K562 (cell line): ENCODE data around the gene NCBP2. TPM values are rescaled to one million over a fixed set of nuclear protein-coding genes. Genes with fewer than 3 reads are reported as not detected.
A peak's percentile ranks its signal among the peaks of the same experiment; 100 is the strongest.

Source experiments
- ARNT ChIP-seq, 2 experiments: fragments of 450-650 bp; IDR thresholded peaks; 2 replicates each; pipeline ENCODE4 v1.6.1; 2016; ENCODE audit warnings: mild to moderate bottlenecking in 1 of 2
- ATF7 ChIP-seq: fragments of 450-650 bp; IDR thresholded peaks from 2 replicates; pipeline ENCODE4 v1.7.1; 2014; ENCODE audit warnings: mild to moderate bottlenecking, moderate library complexity
- CBX1 ChIP-seq: sonication (generic); IDR thresholded peaks from 2 replicates; pipeline ENCODE4 v1.6.1; 2016; ENCODE audit warnings: antibody characterized with exemption, low read depth, mild to moderate bottlenecking
- JUN ChIP-seq, 2 experiments: sonication (generic) in 1 of 2; formaldehyde crosslinking in 1 of 2; IDR thresholded peaks; 2 replicates each; pipeline versions ENCODE4 v1.6.1 to v1.8.0; 2012 to 2022; ENCODE audit warnings: borderline replicate concordance in 2 of 2, mild to moderate bottlenecking in 2 of 2, improper control_type of control experiment in 1 of 2, low read depth in 1 of 2, low read length in 1 of 2, missing genetic modification reagents in 1 of 2
- KLF1 ChIP-seq: fragments of 450-650 bp; IDR thresholded peaks from 2 replicates; pipeline ENCODE4 v1.6.1; 2016; ENCODE audit warnings: missing genetic modification characterization, missing compliant biosample characterization
- MBD2 ChIP-seq: sonication (generic); IDR thresholded peaks from 2 replicates; pipeline ENCODE4 v1.6.1; 2016; ENCODE audit warnings: low read depth, borderline replicate concordance
- MCM5 ChIP-seq: fragments of 450-650 bp; IDR thresholded peaks from 2 replicates; pipeline ENCODE4 v1.6.1; 2016; ENCODE audit warnings: low read depth
- MYC ChIP-seq, 2 experiments: fragments of 250-450 bp in 1 of 2; sonication (Bioruptor Pico) in 1 of 2; IDR thresholded peaks; 2 replicates each; pipeline versions ENCODE4 v1.5.1 to v1.6.1; 2012 to 2021; ENCODE audit warnings: low read depth in 2 of 2, borderline replicate concordance in 1 of 2, improper control_type of control experiment in 1 of 2, low read length in 1 of 2, mild to moderate bottlenecking in 1 of 2, moderate library complexity in 1 of 2
- NCOR1 ChIP-seq: fragments of 450-650 bp; IDR thresholded peaks from 2 replicates; pipeline ENCODE4 v1.6.1; 2016; ENCODE audit warnings: mild to moderate bottlenecking, moderate library complexity
- PHB ChIP-seq: fragments of 250-450 bp; sonication (Bioruptor Pico); IDR thresholded peaks from 2 replicates; pipeline ENCODE4 v1.5.0; 2021
- ZNF197 ChIP-seq: fragments of 200-800 bp; sonication (Bioruptor generic); IDR thresholded peaks from 2 replicates; pipeline ENCODE4 v1.6.1; 2016; ENCODE audit warnings: low read depth, missing genetic modification characterization, missing compliant biosample characterization
- ZNF384 ChIP-seq: IDR thresholded peaks from 2 replicates; pipeline ENCODE4 v1.6.1; 2012; ENCODE audit warnings: low read depth, low read length, improper control_type of control experiment
- ZNF79 ChIP-seq: fragments of 250-450 bp; sonication (Bioruptor Pico); IDR thresholded peaks from 2 replicates; pipeline ENCODE4 v1.4.0; 2020; ENCODE audit warnings: low read depth, mild to moderate bottlenecking, moderate library complexity
- polyA plus RNA-seq, 8 experiments: library from polyadenylated mRNA; depleted of rRNA in 4 of 8; stranded (reverse) in 5 of 8; unstranded in 3 of 8; fragments of >200 nt; fragmentation: Nextera tagmentation in 2 of 8; fragmentation: Illumina TruSeq in 1 of 8; extraction: Ambion mirVana in 2 of 8; extraction: Trizol in 1 of 8; gene quantifications; 2 replicates each; pipeline versions ENCODE4 v1.2.1 to v1.2.3, GENCODE V29; 2011 to 2014; ENCODE audit warnings: inconsistent platforms in 1 of 8, missing spikeins in 1 of 8
- total RNA-seq, 7 experiments: library from RNA; depleted of rRNA in 6 of 7; stranded (reverse); fragments of >200 nt in 6 of 7; fragmentation: Illumina TruSeq in 2 of 7; extraction: Trizol in 2 of 7; gene quantifications; 2 replicates each; pipeline versions ENCODE4 v1.2.1 to v1.2.3, GENCODE V29; 2011 to 2021; ENCODE audit warnings: low replicate concordance in 1 of 7
- TF ChIP-seq, protein P1 (sequence below): sonication (generic); formaldehyde crosslinking; IDR thresholded peaks from 2 replicates; pipeline ENCODE4 v1.8.0; 2023; ENCODE audit warnings: mild to moderate bottlenecking, missing genetic modification reagents
- TF ChIP-seq, protein P2 (sequence below): sonication (generic); formaldehyde crosslinking; IDR thresholded peaks from 2 replicates; pipeline ENCODE4 v1.8.1; 2023; ENCODE audit warnings: mild to moderate bottlenecking, missing genetic modification reagents
- TF ChIP-seq, protein P3 (sequence below): sonication (generic); formaldehyde crosslinking; IDR thresholded peaks from 2 replicates; pipeline ENCODE4 v1.8.1; 2023; ENCODE audit warnings: mild to moderate bottlenecking, missing genetic modification reagents
- TF ChIP-seq, protein P4 (sequence below): IDR thresholded peaks from 2 replicates; pipeline ENCODE4 v1.6.1; 2011; ENCODE audit warnings: borderline replicate concordance, low read depth, mild to moderate bottlenecking, moderate library complexity, low read length; ENCODE audit not compliant: insufficient read depth, poor library complexity, severe bottlenecking

Gene NCBP2
- total and polyA plus RNA-seq, 9 of the 15 experiments (the other 6 are each of a cell fraction or from before 2014, with no cell fraction given): 56.4 to 102 (median 82.3) TPM

DNA sequence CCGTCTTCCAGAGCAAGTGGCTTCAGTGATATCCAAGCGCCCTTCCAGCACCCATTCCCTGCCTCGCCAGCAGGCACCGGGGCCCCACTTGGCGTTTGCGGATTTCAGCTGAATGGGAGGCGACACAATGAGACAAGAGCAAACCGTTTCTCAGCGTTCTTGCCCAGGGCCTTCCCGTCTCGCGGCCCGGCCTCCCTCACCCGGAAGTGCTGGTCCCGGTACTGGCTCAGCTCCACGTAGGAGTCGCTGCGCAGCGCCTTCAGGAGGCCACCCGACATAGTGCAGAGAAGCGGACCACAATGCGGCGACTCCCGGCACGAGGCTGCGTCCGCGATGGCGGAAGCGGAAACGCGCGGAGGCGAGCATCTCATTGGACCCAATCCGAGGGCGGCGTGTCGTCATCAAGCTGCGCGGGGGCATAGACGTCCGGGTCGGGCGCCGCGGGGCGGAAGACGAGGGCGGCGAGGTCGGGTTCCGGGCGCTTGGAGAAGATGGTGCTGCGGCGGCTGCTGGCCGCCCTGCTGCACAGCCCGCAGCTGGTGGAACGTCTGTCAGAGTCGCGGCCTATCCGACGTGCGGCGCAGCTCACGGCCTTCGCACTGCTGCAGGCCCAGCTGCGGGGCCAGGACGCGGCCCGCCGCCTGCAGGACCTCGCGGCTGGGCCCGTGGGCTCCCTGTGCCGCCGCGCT is at the start of gene NCBP2 (continued):
- TF ChIP-seq MYC (IDR thresholded peaks at IDR 0.05; ENCODE audit: low read depth, low read length): peak; percentile 100
- TF ChIP-seq MYC (CRISPR knock-in tag; IDR thresholded peaks at IDR 0.05; ENCODE audit: borderline replicate concordance, low read depth): peak; percentile 92; the same call in 1 of the 2 replicates
- TF ChIP-seq, protein P1, sequence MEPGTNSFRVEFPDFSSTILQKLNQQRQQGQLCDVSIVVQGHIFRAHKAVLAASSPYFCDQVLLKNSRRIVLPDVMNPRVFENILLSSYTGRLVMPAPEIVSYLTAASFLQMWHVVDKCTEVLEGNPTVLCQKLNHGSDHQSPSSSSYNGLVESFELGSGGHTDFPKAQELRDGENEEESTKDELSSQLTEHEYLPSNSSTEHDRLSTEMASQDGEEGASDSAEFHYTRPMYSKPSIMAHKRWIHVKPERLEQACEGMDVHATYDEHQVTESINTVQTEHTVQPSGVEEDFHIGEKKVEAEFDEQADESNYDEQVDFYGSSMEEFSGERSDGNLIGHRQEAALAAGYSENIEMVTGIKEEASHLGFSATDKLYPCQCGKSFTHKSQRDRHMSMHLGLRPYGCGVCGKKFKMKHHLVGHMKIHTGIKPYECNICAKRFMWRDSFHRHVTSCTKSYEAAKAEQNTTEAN (CRISPR knock-in tag): peak; percentile 83
- TF ChIP-seq, protein P2, sequence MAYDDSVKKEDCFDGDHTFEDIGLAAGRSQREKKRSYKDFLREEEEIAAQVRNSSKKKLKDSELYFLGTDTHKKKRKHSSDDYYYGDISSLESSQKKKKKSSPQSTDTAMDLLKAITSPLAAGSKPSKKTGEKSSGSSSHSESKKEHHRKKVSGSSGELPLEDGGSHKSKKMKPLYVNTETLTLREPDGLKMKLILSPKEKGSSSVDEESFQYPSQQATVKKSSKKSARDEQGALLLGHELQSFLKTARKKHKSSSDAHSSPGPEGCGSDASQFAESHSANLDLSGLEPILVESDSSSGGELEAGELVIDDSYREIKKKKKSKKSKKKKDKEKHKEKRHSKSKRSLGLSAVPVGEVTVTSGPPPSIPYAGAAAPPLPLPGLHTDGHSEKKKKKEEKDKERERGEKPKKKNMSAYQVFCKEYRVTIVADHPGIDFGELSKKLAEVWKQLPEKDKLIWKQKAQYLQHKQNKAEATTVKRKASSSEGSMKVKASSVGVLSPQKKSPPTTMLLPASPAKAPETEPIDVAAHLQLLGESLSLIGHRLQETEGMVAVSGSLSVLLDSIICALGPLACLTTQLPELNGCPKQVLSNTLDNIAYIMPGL (CRISPR knock-in tag): peak; percentile 99
- TF ChIP-seq, protein P3, sequence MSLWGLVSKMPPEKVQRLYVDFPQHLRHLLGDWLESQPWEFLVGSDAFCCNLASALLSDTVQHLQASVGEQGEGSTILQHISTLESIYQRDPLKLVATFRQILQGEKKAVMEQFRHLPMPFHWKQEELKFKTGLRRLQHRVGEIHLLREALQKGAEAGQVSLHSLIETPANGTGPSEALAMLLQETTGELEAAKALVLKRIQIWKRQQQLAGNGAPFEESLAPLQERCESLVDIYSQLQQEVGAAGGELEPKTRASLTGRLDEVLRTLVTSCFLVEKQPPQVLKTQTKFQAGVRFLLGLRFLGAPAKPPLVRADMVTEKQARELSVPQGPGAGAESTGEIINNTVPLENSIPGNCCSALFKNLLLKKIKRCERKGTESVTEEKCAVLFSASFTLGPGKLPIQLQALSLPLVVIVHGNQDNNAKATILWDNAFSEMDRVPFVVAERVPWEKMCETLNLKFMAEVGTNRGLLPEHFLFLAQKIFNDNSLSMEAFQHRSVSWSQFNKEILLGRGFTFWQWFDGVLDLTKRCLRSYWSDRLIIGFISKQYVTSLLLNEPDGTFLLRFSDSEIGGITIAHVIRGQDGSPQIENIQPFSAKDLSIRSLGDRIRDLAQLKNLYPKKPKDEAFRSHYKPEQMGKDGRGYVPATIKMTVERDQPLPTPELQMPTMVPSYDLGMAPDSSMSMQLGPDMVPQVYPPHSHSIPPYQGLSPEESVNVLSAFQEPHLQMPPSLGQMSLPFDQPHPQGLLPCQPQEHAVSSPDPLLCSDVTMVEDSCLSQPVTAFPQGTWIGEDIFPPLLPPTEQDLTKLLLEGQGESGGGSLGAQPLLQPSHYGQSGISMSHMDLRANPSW (CRISPR knock-in tag): 0 out of 2 replicates have a peak, but pooled peaks have one; percentile 10
- TF ChIP-seq, protein P4, sequence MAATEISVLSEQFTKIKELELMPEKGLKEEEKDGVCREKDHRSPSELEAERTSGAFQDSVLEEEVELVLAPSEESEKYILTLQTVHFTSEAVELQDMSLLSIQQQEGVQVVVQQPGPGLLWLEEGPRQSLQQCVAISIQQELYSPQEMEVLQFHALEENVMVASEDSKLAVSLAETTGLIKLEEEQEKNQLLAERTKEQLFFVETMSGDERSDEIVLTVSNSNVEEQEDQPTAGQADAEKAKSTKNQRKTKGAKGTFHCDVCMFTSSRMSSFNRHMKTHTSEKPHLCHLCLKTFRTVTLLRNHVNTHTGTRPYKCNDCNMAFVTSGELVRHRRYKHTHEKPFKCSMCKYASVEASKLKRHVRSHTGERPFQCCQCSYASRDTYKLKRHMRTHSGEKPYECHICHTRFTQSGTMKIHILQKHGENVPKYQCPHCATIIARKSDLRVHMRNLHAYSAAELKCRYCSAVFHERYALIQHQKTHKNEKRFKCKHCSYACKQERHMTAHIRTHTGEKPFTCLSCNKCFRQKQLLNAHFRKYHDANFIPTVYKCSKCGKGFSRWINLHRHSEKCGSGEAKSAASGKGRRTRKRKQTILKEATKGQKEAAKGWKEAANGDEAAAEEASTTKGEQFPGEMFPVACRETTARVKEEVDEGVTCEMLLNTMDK: no peak
- peak; percentile 86 for TF ChIP-seq ATF7
- TF ChIP-seq ZNF384: 0 out of 2 replicates have a peak, but pooled peaks have one; percentile 52
- no peak for TF ChIP-seq ZNF79
- no peak for TF ChIP-seq MCM5
- TF ChIP-seq NCOR1: peak; percentile 22; the same call in 1 of the 2 replicates
- TF ChIP-seq MBD2: peak; percentile 84
- peak; percentile 80; the same call in 1 of the 2 replicates for TF ChIP-seq KLF1 (tag)
- TF ChIP-seq CBX1: peak; percentile 92; the same call in 1 of the 2 replicates
- no peak for TF ChIP-seq ZNF197 (CRISPR knock-in tag)
- no peak; the same call in 1 of the 2 replicates for TF ChIP-seq PHB (CRISPR knock-in tag)
- TF ChIP-seq ARNT (IDR thresholded peaks at IDR 0.05): no peak
- peak; percentile 89; the same call in 1 of the 2 replicates for TF ChIP-seq JUN (IDR thresholded peaks at IDR 0.05; ENCODE audit: borderline replicate concordance, low read depth, low read length)
- TF ChIP-seq JUN (CRISPR knock-in tag; IDR thresholded peaks at IDR 0.05; ENCODE audit: borderline replicate concordance): peak; percentile 85; the same call in 1 of the 2 replicates
